GM23338 (cell line): ENCODE measurements around the gene SPG7. TPM values are rescaled to one million over a fixed set of nuclear protein-coding genes. Genes with fewer than 3 reads are reported as not detected.
A peak's percentile ranks its signal among the peaks of the same experiment; 100 is the strongest.

Source experiments
- ATAC-seq: fragments of 200-7000 bp; cut with Tn5 transposase; 3 replicates; pipeline ENCODE4 v1.9.1; 2020
- DNase-seq: peaks from one replicate; pipeline ENCODE4 v3.0.0-alpha.2; 2015; ENCODE audit warnings: low spot score
- H2AFZ ChIP-seq: fragments of 200-600 bp; sonication (generic); 2 replicates; pipeline ENCODE4 v1.8.0; 2016; ENCODE audit warnings: antibody characterized with exemption, mild to moderate bottlenecking, moderate library complexity
- H3F3A ChIP-seq: fragments of 200-600 bp; sonication (generic); replicated peaks from 2 replicates; pipeline ENCODE4 v1.8.0; 2017; ENCODE audit warnings: antibody characterized with exemption, mixed run types, low read depth
- H3K27ac ChIP-seq: fragments of 200-600 bp; sonication (generic); 2 replicates; pipeline ENCODE4 v1.6.1; 2016; ENCODE audit warnings: low read depth
- H3K27me3 ChIP-seq: fragments of 200-600 bp; sonication (generic); 2 replicates; pipeline ENCODE4 v1.8.0; 2016; ENCODE audit warnings: mild to moderate bottlenecking, mixed run types, moderate library complexity; ENCODE audit not compliant: insufficient read depth
- H3K36me3 ChIP-seq: fragments of 200-600 bp; sonication (generic); 2 replicates; pipeline ENCODE4 v1.8.0; 2016; ENCODE audit warnings: mild to moderate bottlenecking; ENCODE audit not compliant: insufficient read depth
- H3K4me1 ChIP-seq: fragments of 200-600 bp; sonication (generic); 2 replicates; pipeline ENCODE4 v1.8.0; 2016; ENCODE audit warnings: mild to moderate bottlenecking, moderate library complexity; ENCODE audit not compliant: insufficient read depth
- H3K4me2 ChIP-seq: fragments of 200-600 bp; sonication (generic); 2 replicates; pipeline ENCODE4 v1.7.1; 2017; ENCODE audit warnings: mixed run types
- H3K4me3 ChIP-seq: fragments of 200-600 bp; sonication (generic); 2 replicates; pipeline ENCODE4 v1.6.1; 2016; ENCODE audit warnings: mixed run types
- H3K79me2 ChIP-seq: fragments of 200-600 bp; sonication (generic); replicated peaks from 2 replicates; pipeline ENCODE4 v1.8.0; 2017; ENCODE audit warnings: mild to moderate bottlenecking; ENCODE audit not compliant: insufficient read depth
- H3K9me2 ChIP-seq: fragments of 200-600 bp; sonication (generic); 2 replicates; pipeline ENCODE4 v1.8.0; 2017; ENCODE audit not compliant: insufficient read depth
- H4K20me1 ChIP-seq: fragments of 200-600 bp; sonication (generic); replicated peaks from 2 replicates; pipeline ENCODE4 v1.8.0; 2017; ENCODE audit warnings: mild to moderate bottlenecking; ENCODE audit not compliant: insufficient read depth
- H3K27ac Mint-ChIP-seq: 2 replicates; pipeline ENCODE4 v1.8.0; 2020; ENCODE audit warnings: inconsistent platforms, mild to moderate bottlenecking, moderate library complexity, mixed read lengths
- H3K27me3 Mint-ChIP-seq: 3 replicates; pipeline ENCODE4 v1.8.0; 2022; ENCODE audit warnings: low read depth, mild to moderate bottlenecking, moderate library complexity, mixed read lengths, inconsistent platforms; ENCODE audit not compliant: insufficient read depth, poor library complexity
- H3K36me3 Mint-ChIP-seq: 3 replicates; pipeline ENCODE4 v1.8.0; 2021; ENCODE audit warnings: low read depth, mild to moderate bottlenecking, inconsistent platforms, moderate library complexity, mixed read lengths
- H3K4me1 Mint-ChIP-seq: 3 replicates; pipeline ENCODE4 v1.8.0; 2020; ENCODE audit warnings: mild to moderate bottlenecking, inconsistent platforms, mixed read lengths
- H3K4me3 Mint-ChIP-seq: 3 replicates; pipeline ENCODE4 v1.8.0; 2021; ENCODE audit warnings: moderate library complexity, mild to moderate bottlenecking, inconsistent platforms, mixed read lengths
- H3K9me3 Mint-ChIP-seq: 3 replicates; pipeline ENCODE4 v1.8.0; 2020; ENCODE audit warnings: moderate library complexity, mild to moderate bottlenecking, inconsistent platforms, mixed read lengths
- CREB1 ChIP-seq: fragments of 250-450 bp; sonication (Bioruptor Pico); IDR thresholded peaks from 2 replicates; pipeline ENCODE4 v1.5.0; 2020; ENCODE audit warnings: low read depth, mild to moderate bottlenecking, moderate library complexity
- EZH2 ChIP-seq: fragments of 200-600 bp; sonication (generic); IDR thresholded peaks from one replicate; pipeline ENCODE4 v1.8.0; 2017; ENCODE audit warnings: antibody characterized with exemption, mild to moderate bottlenecking, low read depth; ENCODE audit not compliant: unreplicated experiment
- EZH2phosphoT487 ChIP-seq: fragments of 200-600 bp; sonication (generic); IDR thresholded peaks from one replicate; pipeline ENCODE4 v1.8.1; 2018; ENCODE audit warnings: antibody characterized with exemption; ENCODE audit not compliant: unreplicated experiment
- NANOG ChIP-seq: IDR thresholded peaks from 2 replicates; pipeline ENCODE4 v1.6.1; 2016; ENCODE audit warnings: antibody characterized with exemption, borderline replicate concordance
- ZNF114 ChIP-seq: fragments of 250-450 bp; sonication (Bioruptor Pico); IDR thresholded peaks from 2 replicates; pipeline ENCODE4 v1.5.0; 2020; ENCODE audit warnings: mild to moderate bottlenecking, moderate library complexity
- polyA plus RNA-seq: library from polyadenylated mRNA; unstranded; fragments of >200 nt; fragmentation: Nextera tagmentation; extraction: Ambion mirVana; gene quantifications from 2 replicates; pipeline ENCODE4 v1.2.1, GENCODE V29; 2016
- total RNA-seq: library from RNA; depleted of rRNA; stranded (reverse); fragments of >200 nt; shearing (Covaris generic); gene quantifications from 2 replicates; pipeline ENCODE4 v1.2.3, GENCODE V29; 2014
- TF ChIP-seq, protein P1 (sequence below): IDR thresholded peaks from 2 replicates; pipeline ENCODE4 v1.6.1; 2016; ENCODE audit warnings: antibody characterized with exemption
- TF ChIP-seq, protein P2 (sequence below): fragments of 250-450 bp; sonication (Bioruptor Pico); IDR thresholded peaks from 2 replicates; pipeline ENCODE4 v1.5.0; 2020; ENCODE audit warnings: mild to moderate bottlenecking, moderate library complexity

Gene SPG7
- total and polyA plus RNA-seq, 2 experiments from 2014 or later, result 77.1 to 267 TPM

DNA sequence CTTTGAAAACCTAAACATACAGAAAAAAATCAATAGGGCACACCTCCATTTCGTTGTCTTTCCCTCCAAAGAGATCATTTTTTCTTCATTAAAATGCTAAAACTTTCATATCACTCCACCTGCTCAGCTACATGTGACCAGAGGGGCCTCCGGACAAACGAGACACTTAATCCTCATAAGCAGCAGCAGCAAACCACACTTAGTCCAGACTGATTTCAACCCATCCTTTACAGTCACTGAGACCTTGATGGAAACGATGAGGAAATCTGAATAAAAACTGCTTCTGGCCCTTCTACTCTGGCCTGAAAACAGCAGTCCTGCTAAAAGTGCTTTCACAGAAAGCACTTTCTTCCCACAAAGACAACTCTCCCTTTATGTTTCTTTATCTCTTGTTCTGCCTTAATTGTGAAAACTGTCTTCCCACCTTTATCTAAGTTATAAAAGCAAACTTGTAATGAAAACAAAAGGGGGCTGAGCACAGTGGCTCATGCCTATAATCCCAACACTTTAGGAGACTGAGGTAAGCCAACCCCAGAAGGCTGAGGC, 22.4 kb upstream of the SPG7 start:
- H3K9me2 ChIP-seq, result no peaks in the 10 kb centered on the region
- H3K4me3 Mint-ChIP-seq, result peak overlapping the region; percentile 25; the same call in 2 of the 3 replicates
- DNase-seq, result no peak
- 0 out of 2 replicates have a peak overlapping the region, but pooled peaks have one; percentile 7 for H3K4me3 ChIP-seq
- peak overlapping the region; percentile 54 for H3K4me2 ChIP-seq
- H4K20me1 ChIP-seq, result peaks cover 79% of the 10 kb centered on the region
- ATAC-seq, result no peak
- H3K27ac Mint-ChIP-seq, result no peak overlapping the region; the same call in 1 of the 2 replicates
- peaks cover 29% of the 10 kb centered on the region for H3K36me3 Mint-ChIP-seq
- H3F3A ChIP-seq, result peaks cover 12% of the 10 kb centered on the region
- H3K4me1 ChIP-seq, result peaks cover 76% of the 10 kb centered on the region
- peaks cover 13% of the 10 kb centered on the region for H3K27me3 Mint-ChIP-seq
- H3K79me2 ChIP-seq, result peaks cover 84% of the 10 kb centered on the region
- TF ChIP-seq EZH2phosphoT487 (no peak), NANOG (no peak), ZNF114 (CRISPR knock-in tag) (no peak), CREB1 (CRISPR knock-in tag) (no peak), EZH2 (no peak)
- TF ChIP-seq, protein P1, sequence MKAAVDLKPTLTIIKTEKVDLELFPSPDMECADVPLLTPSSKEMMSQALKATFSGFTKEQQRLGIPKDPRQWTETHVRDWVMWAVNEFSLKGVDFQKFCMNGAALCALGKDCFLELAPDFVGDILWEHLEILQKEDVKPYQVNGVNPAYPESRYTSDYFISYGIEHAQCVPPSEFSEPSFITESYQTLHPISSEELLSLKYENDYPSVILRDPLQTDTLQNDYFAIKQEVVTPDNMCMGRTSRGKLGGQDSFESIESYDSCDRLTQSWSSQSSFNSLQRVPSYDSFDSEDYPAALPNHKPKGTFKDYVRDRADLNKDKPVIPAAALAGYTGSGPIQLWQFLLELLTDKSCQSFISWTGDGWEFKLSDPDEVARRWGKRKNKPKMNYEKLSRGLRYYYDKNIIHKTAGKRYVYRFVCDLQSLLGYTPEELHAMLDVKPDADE, result no peak
- TF ChIP-seq, protein P2, sequence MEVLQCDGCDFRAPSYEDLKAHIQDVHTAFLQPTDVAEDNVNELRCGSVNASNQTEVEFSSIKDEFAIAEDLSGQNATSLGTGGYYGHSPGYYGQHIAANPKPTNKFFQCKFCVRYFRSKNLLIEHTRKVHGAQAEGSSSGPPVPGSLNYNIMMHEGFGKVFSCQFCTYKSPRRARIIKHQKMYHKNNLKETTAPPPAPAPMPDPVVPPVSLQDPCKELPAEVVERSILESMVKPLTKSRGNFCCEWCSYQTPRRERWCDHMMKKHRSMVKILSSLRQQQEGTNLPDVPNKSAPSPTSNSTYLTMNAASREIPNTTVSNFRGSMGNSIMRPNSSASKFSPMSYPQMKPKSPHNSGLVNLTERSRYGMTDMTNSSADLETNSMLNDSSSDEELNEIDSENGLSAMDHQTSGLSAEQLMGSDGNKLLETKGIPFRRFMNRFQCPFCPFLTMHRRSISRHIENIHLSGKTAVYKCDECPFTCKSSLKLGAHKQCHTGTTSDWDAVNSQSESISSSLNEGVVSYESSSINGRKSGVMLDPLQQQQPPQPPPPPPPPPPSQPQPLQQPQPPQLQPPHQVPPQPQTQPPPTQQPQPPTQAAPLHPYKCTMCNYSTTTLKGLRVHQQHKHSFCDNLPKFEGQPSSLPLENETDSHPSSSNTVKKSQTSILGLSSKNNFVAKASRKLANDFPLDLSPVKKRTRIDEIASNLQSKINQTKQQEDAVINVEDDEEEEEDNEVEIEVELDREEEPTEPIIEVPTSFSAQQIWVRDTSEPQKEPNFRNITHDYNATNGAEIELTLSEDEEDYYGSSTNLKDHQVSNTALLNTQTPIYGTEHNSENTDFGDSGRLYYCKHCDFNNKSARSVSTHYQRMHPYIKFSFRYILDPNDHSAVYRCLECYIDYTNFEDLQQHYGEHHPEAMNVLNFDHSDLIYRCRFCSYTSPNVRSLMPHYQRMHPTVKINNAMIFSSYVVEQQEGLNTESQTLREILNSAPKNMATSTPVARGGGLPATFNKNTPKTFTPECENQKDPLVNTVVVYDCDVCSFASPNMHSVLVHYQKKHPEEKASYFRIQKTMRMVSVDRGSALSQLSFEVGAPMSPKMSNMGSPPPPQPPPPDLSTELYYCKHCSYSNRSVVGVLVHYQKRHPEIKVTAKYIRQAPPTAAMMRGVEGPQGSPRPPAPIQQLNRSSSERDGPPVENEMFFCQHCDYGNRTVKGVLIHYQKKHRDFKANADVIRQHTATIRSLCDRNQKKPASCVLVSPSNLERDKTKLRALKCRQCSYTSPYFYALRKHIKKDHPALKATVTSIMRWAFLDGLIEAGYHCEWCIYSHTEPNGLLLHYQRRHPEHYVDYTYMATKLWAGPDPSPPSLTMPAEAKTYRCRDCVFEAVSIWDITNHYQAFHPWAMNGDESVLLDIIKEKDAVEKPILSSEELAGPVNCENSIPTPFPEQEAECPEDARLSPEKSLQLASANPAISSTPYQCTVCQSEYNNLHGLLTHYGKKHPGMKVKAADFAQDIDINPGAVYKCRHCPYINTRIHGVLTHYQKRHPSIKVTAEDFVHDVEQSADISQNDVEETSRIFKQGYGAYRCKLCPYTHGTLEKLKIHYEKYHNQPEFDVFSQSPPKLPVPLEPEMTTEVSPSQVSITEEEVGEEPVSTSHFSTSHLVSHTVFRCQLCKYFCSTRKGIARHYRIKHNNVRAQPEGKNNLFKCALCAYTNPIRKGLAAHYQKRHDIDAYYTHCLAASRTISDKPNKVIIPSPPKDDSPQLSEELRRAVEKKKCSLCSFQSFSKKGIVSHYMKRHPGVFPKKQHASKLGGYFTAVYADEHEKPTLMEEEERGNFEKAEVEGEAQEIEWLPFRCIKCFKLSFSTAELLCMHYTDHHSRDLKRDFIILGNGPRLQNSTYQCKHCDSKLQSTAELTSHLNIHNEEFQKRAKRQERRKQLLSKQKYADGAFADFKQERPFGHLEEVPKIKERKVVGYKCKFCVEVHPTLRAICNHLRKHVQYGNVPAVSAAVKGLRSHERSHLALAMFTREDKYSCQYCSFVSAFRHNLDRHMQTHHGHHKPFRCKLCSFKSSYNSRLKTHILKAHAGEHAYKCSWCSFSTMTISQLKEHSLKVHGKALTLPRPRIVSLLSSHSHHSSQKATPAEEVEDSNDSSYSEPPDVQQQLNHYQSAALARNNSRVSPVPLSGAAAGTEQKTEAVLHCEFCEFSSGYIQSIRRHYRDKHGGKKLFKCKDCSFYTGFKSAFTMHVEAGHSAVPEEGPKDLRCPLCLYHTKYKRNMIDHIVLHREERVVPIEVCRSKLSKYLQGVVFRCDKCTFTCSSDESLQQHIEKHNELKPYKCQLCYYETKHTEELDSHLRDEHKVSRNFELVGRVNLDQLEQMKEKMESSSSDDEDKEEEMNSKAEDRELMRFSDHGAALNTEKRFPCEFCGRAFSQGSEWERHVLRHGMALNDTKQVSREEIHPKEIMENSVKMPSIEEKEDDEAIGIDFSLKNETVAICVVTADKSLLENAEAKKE (CRISPR knock-in tag), result no peak
- H3K27ac ChIP-seq, result peak overlapping the region; percentile 70
- no peaks in the 10 kb centered on the region; the same call in 1 of the 3 replicates for H3K9me3 Mint-ChIP-seq
- peaks cover 67% of the 10 kb centered on the region for H3K4me1 Mint-ChIP-seq
- H3K36me3 ChIP-seq, result peaks cover 6% of the 10 kb centered on the region; the same call in 1 of the 2 replicates
- H2AFZ ChIP-seq, result no peak overlapping the region
- H3K27me3 ChIP-seq, result no peaks in the 10 kb centered on the region
